ENCODE data around the gene WDCP.
A peak's percentile ranks its signal among the peaks of the same experiment; 100 is the strongest.
"Not testable (repeated sequence)": the region's sequence is repeated elsewhere in the genome, so short reads cannot be mapped to it uniquely, and the experiment has no call there.

WDCP gene

GRCh38 chr2:24046930-24047702 lies at the start of gene WDCP:
Gene WDCP (minus strand): TSS chr2:24047391. CDS start chr2:24039494, 7,897 bp downstream.
- peak; percentile 85 to 92 for DNase-seq (ENCODE audit: low read depth in 2 of 2)

GRCh38 chr2:24095171-24095677 lies 48.0 kb upstream of the WDCP start:
- not testable (repeated sequence) for DNase-seq (ENCODE audit: low read depth in 2 of 2)

DNA sequence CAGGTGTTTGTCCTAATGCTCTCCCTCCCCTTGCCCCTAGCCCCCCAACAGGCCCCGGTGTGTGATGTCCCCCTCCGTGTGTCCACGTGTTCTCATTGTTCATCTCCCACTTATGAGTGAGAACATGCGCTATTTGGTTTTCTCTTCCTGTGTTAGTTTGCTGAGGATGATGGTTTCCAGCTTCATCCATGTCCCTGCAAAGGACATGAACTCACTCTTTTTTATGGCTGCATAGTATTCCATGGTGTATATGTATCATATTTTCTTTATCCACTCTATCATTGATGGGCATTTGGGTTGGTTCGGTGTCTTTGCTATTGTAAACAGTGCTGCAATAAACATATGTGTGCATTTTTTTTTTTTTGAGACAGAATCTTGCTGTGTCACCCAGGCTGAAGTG lies 46.1 kb upstream of the WDCP start:
- not testable (repeated sequence) for DNase-seq (ENCODE audit: low read depth in 2 of 2)

DNA sequence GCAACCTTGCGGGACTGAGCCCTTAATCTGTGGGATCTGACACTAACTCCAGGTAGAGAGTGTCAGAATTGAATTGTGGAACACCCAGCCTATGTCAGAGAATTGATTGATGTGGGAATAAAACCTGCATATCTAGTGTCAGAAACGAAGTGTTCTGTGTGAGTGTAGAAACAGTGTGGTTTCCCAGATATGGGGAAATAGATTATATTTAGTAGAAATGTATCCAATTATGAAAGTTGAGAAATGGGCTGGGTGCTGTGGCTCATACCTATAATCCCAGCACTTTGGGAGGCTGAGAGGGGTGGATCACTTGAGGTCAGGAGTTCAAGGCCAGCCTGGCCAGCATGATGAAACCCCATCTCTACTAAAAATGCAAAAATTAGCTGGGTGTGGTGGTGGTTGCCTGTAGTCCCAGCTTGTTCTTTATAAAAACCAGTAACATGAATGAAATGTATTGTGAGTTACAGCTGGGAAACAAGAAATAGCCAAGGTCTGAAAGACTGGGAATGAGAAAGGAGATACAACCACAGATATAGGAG lies 41.7 kb upstream of the WDCP start:
- DNase-seq (ENCODE audit: low read depth in 2 of 2) = no peak

GRCh38 chr2:24087032-24087431 lies 39.8 kb upstream of the WDCP start:
- no peak for DNase-seq (ENCODE audit: low read depth in 2 of 2)

GRCh38 chr2:24086241-24086640 lies 39.0 kb upstream of the WDCP start:
- DNase-seq (ENCODE audit: low read depth in 2 of 2) = no peak

- no peak for DNase-seq (ENCODE audit: low read depth in 2 of 2)
Measured at GRCh38 chr2:24085200-24085489, 38.0 kb upstream of the WDCP start.

DNA sequence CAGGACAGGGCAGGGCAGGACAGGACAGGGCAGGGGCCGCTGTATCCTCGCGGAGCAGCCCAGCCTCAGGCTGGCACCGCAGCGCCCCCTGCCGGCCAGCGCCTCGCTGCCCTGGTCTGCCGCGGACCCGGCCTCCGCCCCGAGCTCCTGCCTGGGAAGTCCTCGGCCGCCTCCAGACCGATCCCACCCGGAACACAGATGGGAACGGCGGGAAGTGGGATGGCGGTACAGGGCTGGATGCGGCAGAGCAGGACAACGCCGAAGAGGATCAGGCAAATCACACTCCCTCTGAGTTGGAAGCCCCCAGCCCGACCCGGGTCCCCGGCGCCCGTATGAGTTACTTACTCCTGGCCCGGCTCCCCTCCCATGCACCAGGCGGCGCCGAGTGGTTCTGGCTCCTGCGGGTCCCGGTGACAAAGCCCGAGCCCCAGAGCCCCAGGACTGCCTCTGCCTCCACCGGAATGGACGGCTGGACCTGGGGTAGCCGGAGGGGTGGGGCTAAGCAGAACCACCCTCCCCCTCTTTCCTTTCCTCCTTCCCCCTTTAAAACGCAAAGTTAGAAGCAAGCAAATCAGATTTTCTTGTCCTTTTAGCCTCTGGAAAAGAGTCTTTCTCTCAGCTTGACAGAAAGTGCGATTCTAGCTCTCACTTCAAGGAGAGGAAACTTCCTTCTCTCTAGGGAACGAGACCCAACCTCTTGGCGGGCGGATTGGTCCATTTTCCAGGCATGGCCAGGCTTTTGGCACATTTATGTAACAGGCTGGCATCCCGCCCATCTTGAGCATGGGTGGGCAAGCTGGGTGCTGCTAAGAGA lies 37.4 kb upstream of the WDCP start, which contains the start of gene TP53I3:
Gene TP53I3, minus strand, starts transcription at position 449 of the 814 bp plus-strand sequence. CDS start 508 bp downstream, outside the sequence.
- DNase-seq (ENCODE audit: low read depth in 2 of 2) = peak; percentile 64 to 78

DNA sequence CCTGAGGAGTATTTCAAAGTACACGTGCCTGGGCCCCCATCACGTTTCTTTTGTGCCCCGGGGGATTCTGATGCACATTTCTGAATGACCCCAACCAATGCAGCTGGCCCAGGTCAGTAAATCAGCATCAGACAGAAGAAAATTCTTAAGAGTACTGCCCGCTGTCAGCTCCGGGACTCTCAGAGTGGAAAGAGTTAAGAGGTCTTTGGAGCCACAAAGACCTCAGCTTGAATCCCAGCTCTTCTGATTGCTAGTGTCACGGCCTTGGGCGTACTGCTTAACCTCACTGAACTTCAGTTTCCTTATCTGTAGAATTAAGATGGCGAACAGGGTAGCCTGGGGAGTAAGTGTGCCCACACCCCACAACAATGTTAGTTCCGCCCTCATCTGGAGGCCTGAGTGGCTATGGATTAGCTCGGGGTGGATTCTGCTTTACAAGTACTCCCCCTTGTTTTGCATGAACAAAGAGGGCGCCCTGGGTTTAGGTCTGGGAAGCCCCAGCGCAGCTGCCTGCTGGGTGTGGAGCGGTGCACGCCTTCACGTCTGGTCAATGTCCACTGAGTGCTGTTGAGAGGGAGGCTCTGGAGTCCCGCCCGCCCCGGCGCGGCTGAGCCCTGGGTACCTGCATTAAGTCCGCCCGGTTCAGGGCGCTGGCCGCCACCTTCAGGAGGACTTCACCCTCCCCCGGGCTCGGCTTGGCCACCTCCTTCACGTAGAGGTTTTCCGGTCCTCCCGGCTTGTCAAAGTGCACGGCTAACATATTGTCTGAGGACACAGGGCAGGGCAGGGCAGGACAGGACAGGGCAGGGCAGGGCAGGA lies 36.6 kb upstream of the WDCP start:
- no peak for DNase-seq (ENCODE audit: low read depth in 2 of 2)

GRCh38 chr2:24082787-24083566 lies 35.8 kb upstream of the WDCP start:
- DNase-seq (ENCODE audit: low read depth in 2 of 2) = no peak

DNA sequence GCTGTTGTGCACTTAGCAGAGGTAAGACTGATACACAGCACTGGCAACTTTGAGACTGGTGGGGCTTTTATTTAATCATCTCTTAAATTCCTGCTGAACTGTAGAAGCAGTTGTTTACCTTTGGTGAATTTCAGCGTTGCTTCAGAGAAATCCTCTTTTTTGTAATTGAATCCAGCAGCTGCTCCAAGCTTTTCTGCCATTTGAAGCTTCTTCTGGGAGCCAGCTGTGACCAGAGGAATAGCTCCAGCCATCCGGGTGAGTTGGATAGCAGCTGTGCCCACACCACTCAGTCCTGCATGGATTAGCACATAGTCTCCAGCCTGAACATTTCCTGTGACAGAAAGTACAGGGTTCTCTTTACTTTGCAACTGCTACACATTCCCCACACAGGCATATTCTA lies 33.5 kb upstream of the WDCP start:
- DNase-seq (ENCODE audit: low read depth in 2 of 2) = no peak

DNA sequence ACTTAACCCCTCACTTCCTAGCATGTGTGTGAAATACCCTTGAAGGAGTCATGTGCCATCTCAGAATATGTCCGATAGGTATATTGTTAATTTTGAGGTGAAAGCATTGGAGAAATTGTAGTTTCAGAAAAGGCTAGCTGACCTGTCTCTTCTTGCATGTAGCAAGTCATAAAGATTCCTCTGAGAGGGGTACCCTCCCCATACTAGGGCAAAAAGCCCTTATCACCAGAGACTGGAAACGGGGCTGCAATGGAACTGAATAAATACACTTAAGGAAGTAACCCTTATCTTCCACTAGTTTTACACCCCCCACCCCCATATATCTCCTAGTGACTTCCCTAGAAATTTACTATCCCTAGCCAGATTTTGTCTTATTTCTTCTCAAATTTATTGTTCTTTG lies 30.7 kb upstream of the WDCP start:
- DNase-seq (ENCODE audit: low read depth in 2 of 2) = no peak

- no peak for DNase-seq (ENCODE audit: low read depth in 2 of 2)
Measured at GRCh38 chr2:24077535-24077877, 30.3 kb upstream of the WDCP start.

GRCh38 chr2:24076849-24077534 lies 29.8 kb upstream of the WDCP start:
- no peak for DNase-seq (ENCODE audit: low read depth in 2 of 2)

DNA sequence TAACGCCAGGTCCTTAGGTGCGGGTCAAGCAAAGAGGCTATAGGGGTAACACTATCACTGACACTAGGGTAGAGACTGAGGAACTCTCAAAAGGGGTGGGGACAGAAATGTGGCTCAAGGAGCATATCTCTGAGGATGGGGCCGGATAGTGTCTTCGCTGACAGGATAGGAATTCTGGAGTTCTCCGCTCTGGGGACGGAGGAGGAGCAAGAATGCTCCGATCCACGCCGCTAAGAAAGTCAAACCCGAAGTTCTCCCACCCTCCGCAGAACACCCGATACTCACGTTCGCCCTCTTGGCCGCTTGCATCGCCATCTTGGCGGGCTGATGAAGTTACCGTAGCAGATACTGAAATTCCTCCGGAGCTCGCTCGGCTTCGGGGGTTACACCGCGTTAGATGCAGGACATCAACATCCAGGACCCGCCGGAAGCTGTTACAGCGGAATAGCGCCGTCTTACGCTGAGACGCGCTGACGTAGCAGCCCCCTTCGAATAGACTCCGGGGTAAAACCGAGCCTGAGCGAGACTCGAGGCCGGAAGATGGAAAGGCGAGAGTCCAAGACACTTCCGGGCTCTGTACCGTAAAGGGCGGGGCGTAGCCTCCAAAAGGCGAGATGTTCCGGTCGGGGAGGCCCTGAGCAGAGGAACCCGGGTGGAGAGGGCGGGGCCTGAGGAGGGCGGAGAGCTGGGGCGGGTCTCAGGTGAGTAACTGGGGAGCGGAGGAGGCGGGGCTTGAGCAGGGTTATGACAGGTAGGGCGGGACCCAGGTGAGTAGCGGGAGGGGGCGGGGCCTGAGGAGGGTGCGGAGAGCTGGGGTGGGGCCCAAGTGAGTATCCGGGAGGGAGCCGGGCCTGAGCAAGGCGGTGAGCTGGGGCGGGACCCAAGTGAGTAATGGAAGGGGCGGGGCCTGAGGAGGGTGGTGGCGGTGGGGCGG lies 29.0 kb upstream of the WDCP start, which contains the start of gene SF3B6:
Gene SF3B6, minus strand, starts transcription at position 412 of the 934 bp plus-strand sequence. Its CDS starts 97 bp downstream, at position 315.
- peak; percentile 96 to 100 for DNase-seq (ENCODE audit: low read depth in 2 of 2)

DNA sequence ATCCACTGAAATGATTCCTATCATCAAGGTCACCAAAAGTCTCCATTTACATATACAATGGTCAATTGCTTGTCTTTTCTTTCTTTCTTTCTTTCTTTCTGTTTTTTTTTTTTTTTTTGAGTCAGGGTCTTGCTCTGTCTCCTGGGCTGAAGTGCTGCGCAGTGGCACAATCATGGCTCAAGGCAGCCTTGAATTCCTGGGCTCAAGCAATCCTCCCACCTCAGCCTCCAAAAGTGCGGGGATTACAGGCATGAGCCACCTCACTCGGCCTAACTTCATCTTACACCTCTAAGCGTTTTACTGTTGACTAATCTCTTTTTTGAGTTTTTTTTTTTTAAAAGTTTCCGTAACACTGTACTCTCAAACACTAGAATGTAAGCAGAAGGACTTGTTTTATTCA lies 28.1 kb upstream of the WDCP start:
- DNase-seq (ENCODE audit: low read depth in 2 of 2) = no peak

DNA sequence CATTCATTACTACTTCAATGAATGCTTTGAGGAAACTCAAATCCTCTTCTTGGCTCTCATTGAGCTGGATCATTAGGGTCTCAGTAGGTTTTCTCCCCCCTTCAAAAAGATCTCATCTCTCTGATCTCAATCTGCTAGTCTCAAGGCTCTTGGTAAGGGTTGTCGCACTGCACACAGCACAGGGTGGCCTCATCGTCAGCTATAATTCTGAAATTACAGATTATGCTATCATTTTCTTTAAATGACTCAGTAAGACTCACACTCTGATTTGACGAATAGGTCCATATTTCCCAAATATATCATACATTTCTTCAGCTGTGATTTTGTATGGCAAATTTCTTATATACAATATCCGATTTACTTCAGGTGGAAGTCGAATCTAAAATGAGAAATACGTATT lies 26.6 kb upstream of the WDCP start:
- no peak for DNase-seq (ENCODE audit: low read depth in 2 of 2)

- no peak for DNase-seq (ENCODE audit: low read depth in 2 of 2)
Measured at GRCh38 chr2:24072259-24072658, 25.1 kb upstream of the WDCP start.

DNA sequence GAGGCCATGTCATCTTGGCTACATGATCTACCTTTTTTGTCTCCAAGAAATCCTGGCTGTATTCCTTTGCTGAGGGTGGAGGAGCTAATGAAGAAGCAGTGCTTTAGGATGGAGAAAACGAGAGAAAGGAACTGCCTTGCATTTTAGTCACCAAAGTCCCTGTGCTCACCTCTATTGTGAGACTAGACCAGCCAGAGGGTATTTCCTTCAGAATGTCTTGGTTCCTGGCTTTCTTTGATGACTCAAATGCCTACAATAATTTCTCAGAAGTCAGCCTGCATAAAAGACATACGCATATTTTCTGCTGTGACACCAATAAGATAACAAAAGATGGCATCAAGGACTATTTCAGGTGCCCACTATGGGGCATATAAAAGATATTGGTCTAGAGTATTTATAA lies 18.1 kb upstream of the WDCP start:
- DNase-seq (ENCODE audit: low read depth in 2 of 2) = no peak

All from stimulated activated CD4-positive, alpha-beta T cell treated with anti-CD3 and anti-CD28 coated beads, Interleukin-12 subunit alpha, Interleukin-12 subunit beta, amount 100 ng/mL, for 24 hours (primary cell).